ENCODE results near the gene SAMD4A.

DNA sequence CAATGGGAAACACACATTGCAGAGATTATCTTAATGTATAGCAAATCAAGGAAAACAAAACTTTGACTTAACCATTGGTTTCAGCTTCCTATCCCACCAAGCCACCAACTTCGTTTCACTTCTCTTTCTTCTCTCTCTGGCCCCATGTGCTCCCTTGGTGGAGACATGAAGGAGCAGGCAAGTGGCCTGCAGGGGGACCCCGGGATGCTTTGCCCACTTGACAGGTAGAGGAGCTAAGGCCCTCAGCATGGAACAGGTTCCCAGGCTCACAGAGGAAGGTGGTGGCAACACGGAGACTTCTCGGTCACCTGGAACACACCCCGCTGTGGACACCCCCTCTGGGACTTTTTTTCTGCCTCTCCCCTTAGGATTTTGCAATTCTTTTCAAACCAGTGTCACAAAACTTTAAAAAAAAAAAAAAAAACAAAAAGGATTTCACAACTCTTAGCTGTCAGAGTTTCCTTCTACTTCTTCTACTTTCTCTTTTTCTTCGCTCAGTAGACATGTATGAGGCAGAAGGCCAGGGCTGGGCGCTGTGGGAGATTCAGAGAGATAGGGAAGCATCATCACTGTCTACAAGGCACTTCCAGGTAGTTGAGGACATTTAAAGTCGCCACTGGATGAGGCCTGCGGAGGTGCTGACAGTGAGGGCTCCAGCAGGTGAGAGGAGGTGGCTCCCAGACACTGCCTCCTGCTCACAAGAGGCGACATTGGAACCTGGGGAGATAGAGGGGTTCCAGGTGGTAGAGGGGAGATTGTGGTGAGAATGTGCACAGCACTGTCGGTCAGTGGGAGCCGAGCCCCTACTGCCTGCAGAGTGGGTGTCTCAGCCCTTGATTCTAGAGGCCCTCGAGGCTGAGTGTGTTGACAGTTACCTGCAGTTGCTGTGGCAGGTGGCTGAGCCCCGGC, 216.1 kb downstream of the SAMD4A start:
- TF ChIP-seq, protein P1, sequence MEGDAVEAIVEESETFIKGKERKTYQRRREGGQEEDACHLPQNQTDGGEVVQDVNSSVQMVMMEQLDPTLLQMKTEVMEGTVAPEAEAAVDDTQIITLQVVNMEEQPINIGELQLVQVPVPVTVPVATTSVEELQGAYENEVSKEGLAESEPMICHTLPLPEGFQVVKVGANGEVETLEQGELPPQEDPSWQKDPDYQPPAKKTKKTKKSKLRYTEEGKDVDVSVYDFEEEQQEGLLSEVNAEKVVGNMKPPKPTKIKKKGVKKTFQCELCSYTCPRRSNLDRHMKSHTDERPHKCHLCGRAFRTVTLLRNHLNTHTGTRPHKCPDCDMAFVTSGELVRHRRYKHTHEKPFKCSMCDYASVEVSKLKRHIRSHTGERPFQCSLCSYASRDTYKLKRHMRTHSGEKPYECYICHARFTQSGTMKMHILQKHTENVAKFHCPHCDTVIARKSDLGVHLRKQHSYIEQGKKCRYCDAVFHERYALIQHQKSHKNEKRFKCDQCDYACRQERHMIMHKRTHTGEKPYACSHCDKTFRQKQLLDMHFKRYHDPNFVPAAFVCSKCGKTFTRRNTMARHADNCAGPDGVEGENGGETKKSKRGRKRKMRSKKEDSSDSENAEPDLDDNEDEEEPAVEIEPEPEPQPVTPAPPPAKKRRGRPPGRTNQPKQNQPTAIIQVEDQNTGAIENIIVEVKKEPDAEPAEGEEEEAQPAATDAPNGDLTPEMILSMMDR (conservative IDR thresholded peaks at IDR 0.05 in 1 of 2, IDR thresholded peaks at IDR 0.05 in 1 of 2; ENCODE audit: low read depth in 1 of 2, low read length in 2 of 2): peak in 1 of 2 donors; percentile 26
- no peak for TF ChIP-seq EZH2 (IDR thresholded peaks at IDR 0.05; ENCODE audit: low read length, missing control alignments)

Measured in fibroblast of lung (primary cell).